GM12872 (cell line): ENCODE results near the gene ANKRD33B.

Experiments used
- TF ChIP-seq, protein P1 (sequence below): IDR thresholded peaks from 3 replicates; pipeline ENCODE4 v1.5.1; 2011; ENCODE audit warnings: low read depth, mild to moderate bottlenecking, low read length, moderate library complexity; ENCODE audit not compliant: insufficient read depth

Gene ANKRD33B

GRCh38 chr5:10681731-10682679 is 118.1 kb downstream of the ANKRD33B start:
- TF ChIP-seq, protein P1, sequence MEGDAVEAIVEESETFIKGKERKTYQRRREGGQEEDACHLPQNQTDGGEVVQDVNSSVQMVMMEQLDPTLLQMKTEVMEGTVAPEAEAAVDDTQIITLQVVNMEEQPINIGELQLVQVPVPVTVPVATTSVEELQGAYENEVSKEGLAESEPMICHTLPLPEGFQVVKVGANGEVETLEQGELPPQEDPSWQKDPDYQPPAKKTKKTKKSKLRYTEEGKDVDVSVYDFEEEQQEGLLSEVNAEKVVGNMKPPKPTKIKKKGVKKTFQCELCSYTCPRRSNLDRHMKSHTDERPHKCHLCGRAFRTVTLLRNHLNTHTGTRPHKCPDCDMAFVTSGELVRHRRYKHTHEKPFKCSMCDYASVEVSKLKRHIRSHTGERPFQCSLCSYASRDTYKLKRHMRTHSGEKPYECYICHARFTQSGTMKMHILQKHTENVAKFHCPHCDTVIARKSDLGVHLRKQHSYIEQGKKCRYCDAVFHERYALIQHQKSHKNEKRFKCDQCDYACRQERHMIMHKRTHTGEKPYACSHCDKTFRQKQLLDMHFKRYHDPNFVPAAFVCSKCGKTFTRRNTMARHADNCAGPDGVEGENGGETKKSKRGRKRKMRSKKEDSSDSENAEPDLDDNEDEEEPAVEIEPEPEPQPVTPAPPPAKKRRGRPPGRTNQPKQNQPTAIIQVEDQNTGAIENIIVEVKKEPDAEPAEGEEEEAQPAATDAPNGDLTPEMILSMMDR: no peak

GRCh38 chr5:10682801-10683525 is 119.1 kb downstream of the ANKRD33B start:
- TF ChIP-seq, protein P1: no peak

DNA sequence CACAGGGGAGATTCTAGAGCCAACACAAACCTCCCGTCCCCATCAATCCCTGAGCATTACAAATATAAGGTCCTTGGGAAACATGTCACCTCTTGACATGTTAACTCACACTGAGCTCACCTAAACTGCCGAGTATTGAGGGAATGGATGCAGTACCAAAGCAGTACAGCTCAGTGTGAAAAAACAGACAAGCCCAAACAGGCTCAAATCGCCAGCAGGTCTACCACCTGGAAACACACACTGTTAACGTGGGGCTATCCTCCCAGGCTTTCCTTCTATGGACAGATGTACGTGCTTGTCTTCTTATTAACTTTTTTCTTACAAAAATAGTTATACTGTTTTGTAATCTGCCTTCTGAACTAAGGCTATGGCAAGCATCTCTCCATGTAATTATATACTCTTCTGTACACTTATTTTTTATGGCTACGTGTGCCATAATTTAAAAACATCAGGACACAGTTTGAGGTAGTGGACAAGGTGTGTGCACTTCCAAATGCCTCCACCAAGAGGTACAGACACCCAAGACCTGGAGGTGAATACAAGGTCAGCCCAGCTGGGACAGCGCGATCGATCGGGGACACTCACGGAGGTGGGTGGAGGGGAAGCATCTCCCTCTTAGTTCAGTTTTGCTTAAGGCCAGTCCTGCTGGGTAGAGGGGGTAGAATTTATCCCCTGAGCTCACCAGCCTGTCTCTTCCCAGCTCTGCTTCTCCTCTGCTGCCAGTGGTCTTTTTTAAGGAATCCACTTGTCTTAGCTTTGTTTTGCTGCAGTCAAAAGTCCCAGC is 120.6 kb downstream of the ANKRD33B start:
- TF ChIP-seq, protein P1: peak; percentile 31; the same call in 1 of the 3 replicates

DNA sequence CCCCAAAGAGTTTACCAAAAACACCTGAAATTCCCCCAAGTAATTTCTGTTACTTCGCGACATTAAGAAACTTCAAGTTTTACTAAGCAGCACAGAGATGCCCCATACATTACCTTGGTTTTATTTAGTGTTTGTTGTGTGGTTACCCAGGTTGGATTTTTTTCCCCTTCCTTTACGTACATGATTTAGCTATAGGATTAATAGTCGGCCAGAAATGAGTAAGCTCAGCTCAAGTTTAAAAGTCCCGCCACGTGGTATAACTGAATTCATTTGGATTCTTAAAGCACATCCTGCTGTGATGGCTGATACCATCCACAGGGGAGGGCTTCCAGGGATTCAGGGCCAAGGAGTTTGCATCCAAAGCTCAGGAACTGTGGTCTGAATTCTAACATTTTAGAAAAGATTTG is 121.2 kb downstream of the ANKRD33B start:
- TF ChIP-seq, protein P1: no peak

DNA sequence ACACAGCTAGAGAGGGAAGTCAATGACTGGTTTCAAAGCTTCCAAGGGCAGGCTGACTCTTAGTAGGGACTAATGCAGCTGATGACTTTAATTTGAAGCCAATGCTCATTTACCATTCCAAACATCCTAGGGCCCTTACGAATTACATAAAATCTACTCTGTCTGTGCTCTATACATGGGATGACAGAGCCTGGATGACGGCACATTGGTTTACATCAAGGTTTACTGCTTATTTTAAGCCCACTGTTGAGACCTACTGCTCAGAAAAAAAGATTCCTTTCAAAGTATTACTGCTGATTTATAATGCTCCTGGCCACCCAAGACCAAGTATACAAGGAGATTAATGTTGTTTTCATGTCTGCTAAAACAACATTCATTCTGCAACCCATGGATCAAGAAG is 123.0 kb downstream of the ANKRD33B start:
- TF ChIP-seq, protein P1: no peak

- TF ChIP-seq, protein P1: no peak
Measured at GRCh38 chr5:10688651-10689171, 124.8 kb downstream of the ANKRD33B start.
